ENCODE data around the gene TNS1. TPM values are rescaled to one million over a fixed set of nuclear protein-coding genes. Genes with fewer than 3 reads are reported as not detected.

The TNS1 gene
- total RNA-seq, 1 donor from 2014 or later, result 54.5 TPM

GRCh38 chr2:217930761-217931563 is 71.8 kb downstream of the TNS1 start:
- Histone ChIP-seq H3K27me3 (ENCODE audit: control insufficient read depth, insufficient read depth, low read length) (no peaks in the 10 kb centered on the region), H3K4me3 (ENCODE audit: low read depth, low read length) (no peak overlapping the region), H3K36me3 (ENCODE audit: control insufficient read depth, insufficient read depth, low read length) (no peaks in the 10 kb centered on the region)
- TF ChIP-seq CTCF (IDR thresholded peaks at IDR 0.05; ENCODE audit: insufficient read depth, low read length, poor library complexity, severe bottlenecking), result no peak
- no peak for DNase-seq (ENCODE audit: low read depth)

- H3K4me3 ChIP-seq (ENCODE audit: low read depth, low read length), result no peak overlapping the region
- H3K27me3 ChIP-seq (ENCODE audit: control insufficient read depth, insufficient read depth, low read length), result no peaks in the 10 kb centered on the region
- no peak for DNase-seq (ENCODE audit: low read depth)
- H3K36me3 ChIP-seq (ENCODE audit: control insufficient read depth, insufficient read depth, low read length), result no peaks in the 10 kb centered on the region
- no peak for TF ChIP-seq CTCF (IDR thresholded peaks at IDR 0.05; ENCODE audit: insufficient read depth, low read length, poor library complexity, severe bottlenecking)
These were observed 72.8 kb downstream of the TNS1 start for GRCh38 chr2:217929757-217930707.

DNA sequence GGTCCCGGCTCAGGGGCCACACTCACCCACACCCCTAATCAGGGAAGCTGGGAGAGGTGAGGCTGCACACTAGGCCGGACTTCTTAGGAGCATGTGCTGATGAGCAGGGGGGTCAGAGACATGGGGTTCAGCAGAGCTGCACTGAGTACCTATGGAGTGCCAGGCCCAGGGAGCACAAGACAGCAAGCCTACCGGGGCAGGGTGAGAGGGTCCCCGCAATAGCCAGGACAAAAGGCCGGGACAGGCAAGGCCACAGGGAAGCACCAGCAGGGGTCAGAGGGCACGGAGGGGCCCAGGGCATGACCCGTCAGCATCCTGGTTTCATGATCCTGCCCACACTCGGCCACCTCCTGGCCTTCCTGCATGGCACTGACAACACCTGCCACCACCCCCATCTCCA is 73.5 kb downstream of the TNS1 start:
- Histone ChIP-seq H3K4me3 (ENCODE audit: low read depth, low read length) (no peak overlapping the region), H3K27me3 (ENCODE audit: control insufficient read depth, insufficient read depth, low read length) (no peaks in the 10 kb centered on the region), H3K36me3 (ENCODE audit: control insufficient read depth, insufficient read depth, low read length) (no peaks in the 10 kb centered on the region)
- no peak for DNase-seq (ENCODE audit: low read depth)
- TF ChIP-seq CTCF (IDR thresholded peaks at IDR 0.05; ENCODE audit: insufficient read depth, low read length, poor library complexity, severe bottlenecking), result no peak

- no peak overlapping the region for H3K4me3 ChIP-seq (ENCODE audit: low read depth, low read length)
- H3K27me3 ChIP-seq (ENCODE audit: control insufficient read depth, insufficient read depth, low read length), result no peaks in the 10 kb centered on the region
- DNase-seq (ENCODE audit: low read depth), result no peak
- TF ChIP-seq CTCF (IDR thresholded peaks at IDR 0.05; ENCODE audit: insufficient read depth, low read length, poor library complexity, severe bottlenecking), result no peak
- no peaks in the 10 kb centered on the region for H3K36me3 ChIP-seq (ENCODE audit: control insufficient read depth, insufficient read depth, low read length)
These were observed 74.2 kb downstream of the TNS1 start for GRCh38 chr2:217928324-217929181.

- no peak for TF ChIP-seq CTCF (IDR thresholded peaks at IDR 0.05; ENCODE audit: insufficient read depth, low read length, poor library complexity, severe bottlenecking)
- H3K27me3 ChIP-seq (ENCODE audit: control insufficient read depth, insufficient read depth, low read length), result no peaks in the 10 kb centered on the region
- no peaks in the 10 kb centered on the region for H3K36me3 ChIP-seq (ENCODE audit: control insufficient read depth, insufficient read depth, low read length)
- H3K4me3 ChIP-seq (ENCODE audit: low read depth, low read length), result no peak overlapping the region
- DNase-seq (ENCODE audit: low read depth), result no peak
These were observed 75.0 kb downstream of the TNS1 start for GRCh38 chr2:217927601-217928323.

Measured in kidney epithelial cell (primary cell).